ENCODE data around the gene SDCBP2.

SDCBP2 gene

DNA sequence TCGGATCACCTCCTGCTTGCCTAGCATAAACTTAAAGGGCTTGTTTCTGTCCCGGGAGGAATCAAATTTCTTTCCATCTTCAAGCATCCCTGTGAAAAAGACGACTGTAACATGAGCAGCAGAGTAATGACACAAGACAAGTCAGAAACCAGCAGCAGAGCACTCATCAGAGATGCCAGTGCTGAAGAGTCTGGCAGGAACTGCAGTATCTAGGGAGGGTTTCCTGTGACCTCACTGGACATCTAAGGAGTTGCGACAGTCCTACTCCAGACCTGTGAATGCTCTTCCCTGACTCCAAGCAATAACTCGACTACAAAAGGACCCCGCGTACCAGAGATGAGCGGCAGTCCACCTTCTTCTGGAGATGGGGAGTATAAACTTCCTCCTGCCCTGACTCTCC lies 46.6 kb upstream of the SDCBP2 start:
- no peak overlapping the region for H3K4me3 ChIP-seq (ENCODE audit: control insufficient read depth, low read depth, low read length)
- no peak for TF ChIP-seq CTCF (IDR thresholded peaks at IDR 0.05; ENCODE audit: control insufficient read depth, insufficient read depth, low read depth, low read length, missing control alignments)
- no peak for DNase-seq (ENCODE audit: low read depth)

GRCh38 chr20:1374246-1374645 lies 45.3 kb upstream of the SDCBP2 start:
- H3K4me3 ChIP-seq (ENCODE audit: control insufficient read depth, low read depth, low read length), result no peak overlapping the region
- no peak for DNase-seq (ENCODE audit: low read depth)
- TF ChIP-seq CTCF (IDR thresholded peaks at IDR 0.05; ENCODE audit: control insufficient read depth, insufficient read depth, low read depth, low read length, missing control alignments), result no peak

GRCh38 chr20:1373614-1374013 lies 44.7 kb upstream of the SDCBP2 start:
- no peak overlapping the region for H3K4me3 ChIP-seq (ENCODE audit: control insufficient read depth, low read depth, low read length)
- no peak for DNase-seq (ENCODE audit: low read depth)
- no peak for TF ChIP-seq CTCF (IDR thresholded peaks at IDR 0.05; ENCODE audit: control insufficient read depth, insufficient read depth, low read depth, low read length, missing control alignments)

- no peak for TF ChIP-seq CTCF (IDR thresholded peaks at IDR 0.05; ENCODE audit: control insufficient read depth, insufficient read depth, low read depth, low read length, missing control alignments)
- no peak for DNase-seq (ENCODE audit: low read depth)
- no peak overlapping the region for H3K4me3 ChIP-seq (ENCODE audit: control insufficient read depth, low read depth, low read length)
Measured at GRCh38 chr20:1373036-1373435, 44.1 kb upstream of the SDCBP2 start.

DNA sequence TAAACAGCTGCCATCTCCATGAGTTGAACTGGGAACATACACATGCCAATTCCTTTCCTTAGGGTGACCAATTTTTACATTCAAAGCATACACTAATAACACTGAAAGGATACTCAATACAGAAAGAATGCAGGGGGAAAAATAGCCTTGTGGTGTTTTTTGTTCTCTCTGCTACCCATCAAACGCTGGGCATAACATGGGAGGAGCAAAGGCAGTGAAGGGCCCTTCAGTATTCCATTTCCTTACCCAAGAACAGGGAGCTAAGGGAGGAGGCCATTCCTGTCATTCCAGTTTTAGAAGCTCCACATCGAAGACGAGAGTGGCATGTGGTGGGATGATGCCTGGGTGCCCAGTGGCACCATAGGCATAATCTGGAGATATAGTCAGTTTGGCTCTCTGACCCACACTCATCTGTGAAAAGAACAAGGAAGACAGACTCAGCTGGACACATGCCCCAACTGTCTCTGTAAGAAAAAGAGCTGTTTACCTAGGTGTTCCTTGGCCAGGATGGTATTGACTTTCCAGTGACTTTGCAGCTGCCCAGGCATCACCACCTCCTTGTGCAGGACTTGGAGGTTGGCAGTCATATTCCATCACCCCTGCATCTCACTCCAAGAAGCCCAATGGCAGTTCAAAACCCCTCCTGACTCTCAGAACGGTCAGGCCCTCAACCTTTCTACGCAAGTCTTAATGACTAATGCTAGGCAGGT lies 43.0 kb upstream of the SDCBP2 start:
- H3K4me3 ChIP-seq (ENCODE audit: control insufficient read depth, low read depth, low read length), result no peak overlapping the region
- no peak for DNase-seq (ENCODE audit: low read depth)
- no peak for TF ChIP-seq CTCF (IDR thresholded peaks at IDR 0.05; ENCODE audit: control insufficient read depth, insufficient read depth, low read depth, low read length, missing control alignments)

DNA sequence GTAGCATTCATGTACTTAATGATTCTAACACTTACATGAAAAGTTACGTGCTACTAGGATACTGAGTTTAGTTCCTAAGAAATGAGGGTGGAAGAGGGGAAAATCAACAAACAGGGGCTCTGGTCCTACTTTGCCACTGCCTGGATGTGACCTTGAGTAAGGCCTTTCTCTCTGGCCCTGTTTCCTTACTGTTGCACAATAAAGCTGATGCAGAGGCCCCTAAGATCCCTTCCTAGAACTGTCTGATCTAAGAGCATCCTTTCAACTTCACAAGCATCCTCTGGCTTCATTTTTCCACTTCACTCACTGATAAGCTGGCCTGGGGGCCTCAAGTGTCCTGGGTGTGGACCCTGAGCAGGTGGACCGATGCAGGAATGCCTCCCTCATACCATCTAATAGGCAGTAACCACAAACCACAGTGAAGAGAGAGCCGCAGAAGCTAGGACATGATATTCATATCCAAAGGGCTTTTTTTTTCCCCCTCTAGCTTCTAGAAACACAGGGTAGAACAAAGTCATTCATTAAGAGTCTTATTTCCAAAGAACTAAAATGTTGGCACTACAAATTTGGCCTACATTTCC lies 42.4 kb upstream of the SDCBP2 start:
- H3K4me3 ChIP-seq (ENCODE audit: control insufficient read depth, low read depth, low read length), result no peak overlapping the region
- DNase-seq (ENCODE audit: low read depth), result no peak
- no peak for TF ChIP-seq CTCF (IDR thresholded peaks at IDR 0.05; ENCODE audit: control insufficient read depth, insufficient read depth, low read depth, low read length, missing control alignments)
